ENCODE data around the gene KCNG2. TPM values are rescaled to one million over a fixed set of nuclear protein-coding genes. Genes with fewer than 3 reads are reported as not detected.

KCNG2 gene
- total and polyA plus RNA-seq, 2 experiments from 2014 or later, result 0.13 to 0.52 TPM

GRCh38 chr18:79817607-79817998 is 19.9 kb downstream of the KCNG2 start (continued):
- TF ChIP-seq, protein P1, sequence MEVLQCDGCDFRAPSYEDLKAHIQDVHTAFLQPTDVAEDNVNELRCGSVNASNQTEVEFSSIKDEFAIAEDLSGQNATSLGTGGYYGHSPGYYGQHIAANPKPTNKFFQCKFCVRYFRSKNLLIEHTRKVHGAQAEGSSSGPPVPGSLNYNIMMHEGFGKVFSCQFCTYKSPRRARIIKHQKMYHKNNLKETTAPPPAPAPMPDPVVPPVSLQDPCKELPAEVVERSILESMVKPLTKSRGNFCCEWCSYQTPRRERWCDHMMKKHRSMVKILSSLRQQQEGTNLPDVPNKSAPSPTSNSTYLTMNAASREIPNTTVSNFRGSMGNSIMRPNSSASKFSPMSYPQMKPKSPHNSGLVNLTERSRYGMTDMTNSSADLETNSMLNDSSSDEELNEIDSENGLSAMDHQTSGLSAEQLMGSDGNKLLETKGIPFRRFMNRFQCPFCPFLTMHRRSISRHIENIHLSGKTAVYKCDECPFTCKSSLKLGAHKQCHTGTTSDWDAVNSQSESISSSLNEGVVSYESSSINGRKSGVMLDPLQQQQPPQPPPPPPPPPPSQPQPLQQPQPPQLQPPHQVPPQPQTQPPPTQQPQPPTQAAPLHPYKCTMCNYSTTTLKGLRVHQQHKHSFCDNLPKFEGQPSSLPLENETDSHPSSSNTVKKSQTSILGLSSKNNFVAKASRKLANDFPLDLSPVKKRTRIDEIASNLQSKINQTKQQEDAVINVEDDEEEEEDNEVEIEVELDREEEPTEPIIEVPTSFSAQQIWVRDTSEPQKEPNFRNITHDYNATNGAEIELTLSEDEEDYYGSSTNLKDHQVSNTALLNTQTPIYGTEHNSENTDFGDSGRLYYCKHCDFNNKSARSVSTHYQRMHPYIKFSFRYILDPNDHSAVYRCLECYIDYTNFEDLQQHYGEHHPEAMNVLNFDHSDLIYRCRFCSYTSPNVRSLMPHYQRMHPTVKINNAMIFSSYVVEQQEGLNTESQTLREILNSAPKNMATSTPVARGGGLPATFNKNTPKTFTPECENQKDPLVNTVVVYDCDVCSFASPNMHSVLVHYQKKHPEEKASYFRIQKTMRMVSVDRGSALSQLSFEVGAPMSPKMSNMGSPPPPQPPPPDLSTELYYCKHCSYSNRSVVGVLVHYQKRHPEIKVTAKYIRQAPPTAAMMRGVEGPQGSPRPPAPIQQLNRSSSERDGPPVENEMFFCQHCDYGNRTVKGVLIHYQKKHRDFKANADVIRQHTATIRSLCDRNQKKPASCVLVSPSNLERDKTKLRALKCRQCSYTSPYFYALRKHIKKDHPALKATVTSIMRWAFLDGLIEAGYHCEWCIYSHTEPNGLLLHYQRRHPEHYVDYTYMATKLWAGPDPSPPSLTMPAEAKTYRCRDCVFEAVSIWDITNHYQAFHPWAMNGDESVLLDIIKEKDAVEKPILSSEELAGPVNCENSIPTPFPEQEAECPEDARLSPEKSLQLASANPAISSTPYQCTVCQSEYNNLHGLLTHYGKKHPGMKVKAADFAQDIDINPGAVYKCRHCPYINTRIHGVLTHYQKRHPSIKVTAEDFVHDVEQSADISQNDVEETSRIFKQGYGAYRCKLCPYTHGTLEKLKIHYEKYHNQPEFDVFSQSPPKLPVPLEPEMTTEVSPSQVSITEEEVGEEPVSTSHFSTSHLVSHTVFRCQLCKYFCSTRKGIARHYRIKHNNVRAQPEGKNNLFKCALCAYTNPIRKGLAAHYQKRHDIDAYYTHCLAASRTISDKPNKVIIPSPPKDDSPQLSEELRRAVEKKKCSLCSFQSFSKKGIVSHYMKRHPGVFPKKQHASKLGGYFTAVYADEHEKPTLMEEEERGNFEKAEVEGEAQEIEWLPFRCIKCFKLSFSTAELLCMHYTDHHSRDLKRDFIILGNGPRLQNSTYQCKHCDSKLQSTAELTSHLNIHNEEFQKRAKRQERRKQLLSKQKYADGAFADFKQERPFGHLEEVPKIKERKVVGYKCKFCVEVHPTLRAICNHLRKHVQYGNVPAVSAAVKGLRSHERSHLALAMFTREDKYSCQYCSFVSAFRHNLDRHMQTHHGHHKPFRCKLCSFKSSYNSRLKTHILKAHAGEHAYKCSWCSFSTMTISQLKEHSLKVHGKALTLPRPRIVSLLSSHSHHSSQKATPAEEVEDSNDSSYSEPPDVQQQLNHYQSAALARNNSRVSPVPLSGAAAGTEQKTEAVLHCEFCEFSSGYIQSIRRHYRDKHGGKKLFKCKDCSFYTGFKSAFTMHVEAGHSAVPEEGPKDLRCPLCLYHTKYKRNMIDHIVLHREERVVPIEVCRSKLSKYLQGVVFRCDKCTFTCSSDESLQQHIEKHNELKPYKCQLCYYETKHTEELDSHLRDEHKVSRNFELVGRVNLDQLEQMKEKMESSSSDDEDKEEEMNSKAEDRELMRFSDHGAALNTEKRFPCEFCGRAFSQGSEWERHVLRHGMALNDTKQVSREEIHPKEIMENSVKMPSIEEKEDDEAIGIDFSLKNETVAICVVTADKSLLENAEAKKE (CRISPR knock-in tag; IDR thresholded peaks at IDR 0.05), result no peak
- TF ChIP-seq JUNB (IDR thresholded peaks at IDR 0.05; ENCODE audit: unreplicated experiment), result no peak
- no peak for TF ChIP-seq ZNF114 (CRISPR knock-in tag; IDR thresholded peaks at IDR 0.05)
- TF ChIP-seq STAT1 (IDR thresholded peaks at IDR 0.05; ENCODE audit: unreplicated experiment), result no peak
- no peak for TF ChIP-seq POLR2AphosphoS5 (IDR thresholded peaks at IDR 0.05; ENCODE audit: low read depth)
- no peak for TF ChIP-seq CREB1 (CRISPR knock-in tag; IDR thresholded peaks at IDR 0.05; ENCODE audit: low read depth)
- no peak for TF ChIP-seq EZH2phosphoT487 (IDR thresholded peaks at IDR 0.05; ENCODE audit: unreplicated experiment)
- TF ChIP-seq, protein P2, sequence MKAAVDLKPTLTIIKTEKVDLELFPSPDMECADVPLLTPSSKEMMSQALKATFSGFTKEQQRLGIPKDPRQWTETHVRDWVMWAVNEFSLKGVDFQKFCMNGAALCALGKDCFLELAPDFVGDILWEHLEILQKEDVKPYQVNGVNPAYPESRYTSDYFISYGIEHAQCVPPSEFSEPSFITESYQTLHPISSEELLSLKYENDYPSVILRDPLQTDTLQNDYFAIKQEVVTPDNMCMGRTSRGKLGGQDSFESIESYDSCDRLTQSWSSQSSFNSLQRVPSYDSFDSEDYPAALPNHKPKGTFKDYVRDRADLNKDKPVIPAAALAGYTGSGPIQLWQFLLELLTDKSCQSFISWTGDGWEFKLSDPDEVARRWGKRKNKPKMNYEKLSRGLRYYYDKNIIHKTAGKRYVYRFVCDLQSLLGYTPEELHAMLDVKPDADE (IDR thresholded peaks at IDR 0.05), result no peak

DNA sequence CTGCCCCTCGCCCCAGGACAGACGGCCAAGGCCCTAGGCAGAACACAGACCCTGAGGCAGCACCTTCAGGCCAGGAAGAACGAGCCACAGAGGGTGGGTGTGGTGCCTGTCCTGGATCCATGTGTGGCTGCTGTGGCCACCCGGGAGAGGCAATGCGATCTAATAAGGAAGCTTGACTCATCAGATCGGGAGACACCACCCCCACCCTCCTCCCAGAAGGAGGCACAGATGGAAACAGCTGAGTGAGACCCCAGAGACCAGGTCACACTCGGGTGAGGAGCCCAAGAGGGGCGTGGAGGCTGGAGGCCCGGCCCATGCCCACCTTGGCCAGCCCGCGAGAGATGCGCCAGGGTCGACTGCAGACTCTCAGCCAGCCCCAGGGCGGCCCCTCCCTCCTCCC is 20.3 kb downstream of the KCNG2 start:
- no peaks in the 10 kb centered on the region for H3K4me1 Mint-ChIP-seq
- no peaks in the 10 kb centered on the region for H3K79me2 ChIP-seq (replicated peaks; ENCODE audit: insufficient read depth)
- no peaks in the 10 kb centered on the region for H3K9me2 ChIP-seq (ENCODE audit: insufficient read depth)
- no peaks in the 10 kb centered on the region for H3F3A ChIP-seq (replicated peaks; ENCODE audit: low read depth)
- no peak overlapping the region for H3K27ac Mint-ChIP-seq
- no peaks in the 10 kb centered on the region for H3K36me3 Mint-ChIP-seq (ENCODE audit: low read depth)
- no peaks in the 10 kb centered on the region for H3K9me3 Mint-ChIP-seq
- no peaks in the 10 kb centered on the region for H4K20me1 ChIP-seq (replicated peaks; ENCODE audit: insufficient read depth)
- DNase-seq (ENCODE audit: low spot score) (no peak), ATAC-seq (no peak)
- peaks cover 6% of the 10 kb centered on the region for H3K27me3 Mint-ChIP-seq (ENCODE audit: insufficient read depth, low read depth, poor library complexity)
- H3K4me3 ChIP-seq, result no peak overlapping the region
- no peak overlapping the region for H2AFZ ChIP-seq
- no peak overlapping the region for H3K4me2 ChIP-seq
- no peaks in the 10 kb centered on the region for H3K4me1 ChIP-seq (ENCODE audit: insufficient read depth)
- H3K27ac ChIP-seq (ENCODE audit: low read depth), result no peak overlapping the region
- H3K36me3 ChIP-seq (ENCODE audit: insufficient read depth), result no peaks in the 10 kb centered on the region
- no peaks in the 10 kb centered on the region for H3K27me3 ChIP-seq (ENCODE audit: insufficient read depth)
- no peak overlapping the region for H3K4me3 Mint-ChIP-seq
- TF ChIP-seq EZH2phosphoT487 (IDR thresholded peaks at IDR 0.05; ENCODE audit: unreplicated experiment) (no peak), ZNF331 (CRISPR knock-in tag; IDR thresholded peaks at IDR 0.05; ENCODE audit: low read depth) (no peak)
- TF ChIP-seq, protein P1 (CRISPR knock-in tag; IDR thresholded peaks at IDR 0.05), result no peak

Data from GM23338 (cell line).